Dedifferentiated amniotic fluid mesenchymal stem cell (primary cell): Measurements from ENCODE around the gene NPSR1.
"Not testable (repeated sequence)": the region's sequence is repeated elsewhere in the genome, so short reads cannot be mapped to it uniquely, and the experiment has no call there.

Experiments used
- DNase-seq: peaks from one replicate; pipeline ENCODE4 v3.0.0-alpha.2; 2016; ENCODE audit errors: extremely low spot score

The NPSR1 gene

GRCh38 chr7:34837801-34838201 is 179.8 kb downstream of the NPSR1 start:
- DNase-seq, result no peak

DNA sequence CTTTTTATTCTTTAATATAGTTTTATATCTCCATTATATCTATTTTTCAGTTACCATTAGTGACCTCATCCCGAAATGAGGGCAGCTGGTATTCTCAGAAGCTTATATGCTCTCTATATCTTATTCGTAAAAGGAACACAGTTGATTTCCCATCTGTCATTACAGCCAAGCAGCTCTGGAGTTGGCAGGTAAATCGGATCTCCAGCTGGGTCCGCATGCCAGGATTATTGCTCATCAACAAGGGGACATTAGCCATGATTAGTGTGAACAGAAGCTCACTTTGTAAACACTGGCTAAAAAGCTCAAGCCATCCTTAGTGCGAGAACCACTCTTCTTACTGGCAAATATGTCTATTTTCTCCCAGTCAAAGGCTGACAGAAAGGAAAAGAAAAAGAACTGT is 180.3 kb downstream of the NPSR1 start:
- no peak for DNase-seq

- no peak for DNase-seq
Observed at GRCh38 chr7:34839645-34840044, 181.6 kb downstream of the NPSR1 start.

DNA sequence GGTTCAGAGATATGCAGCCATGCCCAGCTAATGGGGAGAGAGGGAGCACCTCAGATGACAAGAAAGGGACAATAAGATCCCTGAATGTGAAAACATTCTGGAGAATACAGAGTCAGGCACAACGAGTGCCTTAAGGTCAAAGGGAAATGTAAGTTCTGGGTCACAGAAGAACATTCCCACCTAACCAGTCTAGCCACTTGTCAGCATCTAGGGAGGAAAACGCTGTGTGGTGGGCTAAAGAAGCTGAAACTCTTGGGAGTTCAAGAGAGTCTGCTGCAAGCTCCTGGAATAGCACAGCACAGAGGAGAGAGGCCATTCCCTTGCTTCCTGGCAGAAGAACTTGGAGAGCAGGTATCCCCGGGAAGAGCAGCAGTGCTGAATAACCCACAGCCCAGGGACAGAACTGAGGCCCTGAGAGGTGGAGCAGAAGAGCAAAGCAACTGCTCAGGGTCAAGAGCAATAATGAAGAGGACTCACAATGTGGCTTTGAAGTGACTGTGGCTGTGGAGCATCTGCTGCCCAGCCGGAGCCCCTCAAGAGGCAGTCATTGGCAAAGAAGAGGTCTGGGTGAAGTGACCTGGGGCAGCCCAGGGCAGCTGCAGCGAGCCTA is 182.3 kb downstream of the NPSR1 start:
- DNase-seq, result no peak

DNA sequence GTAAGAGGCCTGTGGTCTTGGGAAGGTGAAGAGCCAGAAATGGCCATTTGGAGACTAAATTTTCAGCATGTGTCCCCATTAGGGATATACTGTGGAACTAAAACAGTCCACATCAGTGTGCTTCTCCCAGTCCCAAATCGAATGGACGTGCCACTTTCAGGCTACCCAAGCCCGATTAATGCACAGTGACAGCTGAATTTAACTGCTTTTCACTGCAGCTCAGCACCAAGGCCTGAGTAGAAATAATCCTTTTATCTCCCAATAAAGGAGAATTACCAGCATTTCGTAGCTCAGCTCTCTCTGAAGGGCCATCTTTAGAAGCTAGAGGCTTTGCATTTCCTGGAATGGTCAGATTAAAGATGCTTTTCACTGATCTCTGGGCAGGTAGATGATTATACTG is 183.3 kb downstream of the NPSR1 start:
- no peak for DNase-seq

GRCh38 chr7:34842782-34843181 is 184.8 kb downstream of the NPSR1 start:
- no peak for DNase-seq

- no peak for DNase-seq
Observed at GRCh38 chr7:34844406-34844805, 186.4 kb downstream of the NPSR1 start.

- DNase-seq, result no peak
Observed at GRCh38 chr7:34844936-34845665, 187.1 kb downstream of the NPSR1 start.

- no peak for DNase-seq
Observed at GRCh38 chr7:34845666-34846361, 187.8 kb downstream of the NPSR1 start.

GRCh38 chr7:34846976-34847375 is 189.0 kb downstream of the NPSR1 start:
- no peak for DNase-seq

DNA sequence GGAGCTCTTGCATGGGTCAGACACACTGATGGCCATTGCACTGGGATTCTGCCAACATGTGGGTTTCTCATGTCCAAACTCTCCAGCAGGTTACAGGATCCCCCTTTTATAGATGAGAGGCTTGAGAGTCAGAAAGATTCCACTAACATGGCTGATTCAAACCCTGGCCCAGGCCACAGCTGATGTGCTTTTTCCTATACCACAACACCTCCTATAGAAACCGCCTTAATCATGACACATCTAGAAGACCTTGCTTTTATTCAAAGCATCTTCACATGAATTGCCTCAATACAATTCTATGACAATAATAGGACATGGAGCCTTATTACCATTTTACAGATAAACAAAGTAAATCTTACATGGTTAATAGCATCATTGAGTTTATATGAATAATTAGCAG is 190.7 kb downstream of the NPSR1 start:
- DNase-seq, result no peak

- no peak for DNase-seq
Observed at GRCh38 chr7:34849163-34849960, 191.3 kb downstream of the NPSR1 start.

DNA sequence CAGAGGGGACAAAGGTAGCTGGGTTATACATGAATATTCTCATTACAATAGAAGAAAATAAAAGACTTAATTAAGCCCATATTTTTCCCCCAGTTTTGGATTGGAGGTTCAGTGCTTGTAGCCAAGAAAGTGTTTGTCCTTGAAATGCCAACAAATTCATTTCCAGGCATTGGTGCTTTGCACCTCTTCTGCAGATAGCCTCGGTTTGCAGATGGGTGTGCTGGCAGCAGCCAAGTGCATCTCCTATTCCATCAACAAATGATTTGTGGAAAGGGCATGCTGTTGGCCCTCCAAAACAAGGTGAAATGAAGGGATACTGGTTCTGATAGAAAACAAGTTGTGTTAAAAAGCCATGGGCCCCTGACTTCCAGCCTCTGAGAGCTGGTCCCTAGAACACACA is 192.0 kb downstream of the NPSR1 start:
- no peak for DNase-seq

- no peak for DNase-seq
Observed at GRCh38 chr7:34850681-34851080, 192.7 kb downstream of the NPSR1 start.

GRCh38 chr7:34851431-34851830 is 193.4 kb downstream of the NPSR1 start:
- no peak for DNase-seq

DNA sequence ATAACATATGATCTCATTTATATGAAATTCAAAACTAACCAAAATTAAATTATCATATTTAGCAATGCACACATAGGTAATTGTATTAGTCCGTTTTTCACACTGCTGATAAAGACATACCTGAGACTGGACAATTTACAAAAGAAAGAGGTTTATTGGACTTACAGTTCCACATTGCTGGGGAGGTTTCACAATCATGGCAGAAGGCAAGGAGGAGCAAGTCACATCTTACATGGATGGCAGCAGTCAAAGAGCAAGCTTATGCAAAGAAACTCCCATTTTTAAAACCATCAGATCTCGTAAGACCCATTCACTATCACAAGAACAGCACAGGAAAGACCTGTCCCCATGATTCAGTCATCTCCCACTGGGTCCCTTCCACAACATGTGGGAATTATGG is 200.4 kb downstream of the NPSR1 start:
- DNase-seq, result not testable (repeated sequence)

DNA sequence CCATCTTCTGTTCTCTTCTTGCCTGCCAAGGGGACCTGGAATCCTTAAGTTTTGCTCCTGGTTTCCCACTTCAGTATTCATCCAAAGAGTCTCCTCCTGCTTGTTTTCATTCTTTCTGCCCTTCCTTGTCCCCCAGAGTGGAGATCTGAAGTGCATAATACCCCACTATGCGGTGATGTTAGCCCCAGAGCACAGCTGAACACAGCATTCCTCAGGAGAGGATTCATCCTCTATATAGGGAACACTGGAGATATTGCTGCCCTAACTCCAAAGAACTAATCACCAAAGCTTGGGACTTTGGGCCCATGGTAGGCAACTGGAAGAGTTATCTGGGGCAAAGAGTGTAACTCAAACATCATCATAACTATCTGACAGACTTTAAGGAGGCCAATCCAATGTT is 201.3 kb downstream of the NPSR1 start:
- DNase-seq, result not testable (repeated sequence)

GRCh38 chr7:34866222-34866621 is 208.2 kb downstream of the NPSR1 start:
- not testable (repeated sequence) for DNase-seq

DNA sequence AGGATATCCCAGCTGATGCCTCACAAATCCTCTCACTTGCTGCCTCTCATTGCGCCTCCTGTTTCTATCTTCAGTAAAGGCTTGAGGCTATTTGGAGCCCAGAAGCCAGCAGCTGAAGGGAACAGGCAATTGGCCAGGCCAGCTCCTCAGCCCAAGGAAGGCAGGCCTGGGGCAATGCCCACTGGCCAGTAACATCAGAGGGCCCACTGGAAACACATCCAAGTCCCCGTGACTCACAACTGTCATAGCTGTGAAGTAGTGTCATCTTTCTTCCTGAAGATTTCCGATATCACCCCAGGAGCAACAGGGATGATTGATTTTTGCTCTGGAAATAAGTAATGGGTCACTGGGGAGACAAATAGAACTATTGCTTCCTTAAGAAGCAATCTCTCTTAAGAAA is 209.3 kb downstream of the NPSR1 start:
- DNase-seq, result not testable (repeated sequence)

DNA sequence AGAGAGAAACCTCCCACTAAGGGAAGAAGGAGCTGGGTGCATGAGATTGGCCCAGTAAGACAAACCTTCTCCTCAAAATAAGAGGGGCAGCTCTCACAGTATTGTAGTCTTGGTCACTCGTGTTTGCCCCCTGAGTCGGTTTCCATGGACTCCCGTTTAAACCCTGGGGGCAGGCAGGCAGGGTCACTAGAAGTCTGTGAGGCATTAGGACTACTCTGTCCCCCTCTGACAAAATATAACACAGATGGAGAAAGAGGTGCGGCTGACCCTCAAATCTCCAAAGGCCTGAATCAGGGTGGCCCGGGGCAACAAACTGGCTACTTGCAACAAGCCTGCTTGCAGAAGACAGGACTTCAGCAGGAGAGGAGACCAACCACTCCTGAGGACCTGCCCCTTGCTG is 210.6 kb downstream of the NPSR1 start:
- DNase-seq, result not testable (repeated sequence)

DNA sequence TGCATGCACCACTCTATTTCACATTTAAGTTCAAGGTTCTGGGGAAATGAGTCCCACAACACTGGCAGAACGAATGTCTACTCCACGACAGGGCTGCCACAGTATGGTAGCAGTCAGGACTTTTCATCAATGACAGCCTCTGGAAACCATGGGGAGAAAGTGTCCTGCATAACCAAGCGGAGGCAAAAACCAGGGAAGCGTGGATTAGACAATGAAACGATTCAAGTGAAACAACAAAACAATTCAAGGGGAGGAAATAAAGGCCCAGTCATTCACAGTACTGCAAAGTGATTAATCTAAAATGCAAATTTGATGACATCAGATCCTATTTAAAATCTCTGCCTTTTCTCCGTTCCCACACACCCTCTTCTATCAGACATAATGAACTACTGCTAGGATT is 211.0 kb downstream of the NPSR1 start:
- DNase-seq, result no peak

- not testable (repeated sequence) for DNase-seq
Observed at GRCh38 chr7:34870041-34870440, 212.0 kb downstream of the NPSR1 start.
